Measurements from ENCODE around the gene OCIAD1.

The OCIAD1 gene

DNA sequence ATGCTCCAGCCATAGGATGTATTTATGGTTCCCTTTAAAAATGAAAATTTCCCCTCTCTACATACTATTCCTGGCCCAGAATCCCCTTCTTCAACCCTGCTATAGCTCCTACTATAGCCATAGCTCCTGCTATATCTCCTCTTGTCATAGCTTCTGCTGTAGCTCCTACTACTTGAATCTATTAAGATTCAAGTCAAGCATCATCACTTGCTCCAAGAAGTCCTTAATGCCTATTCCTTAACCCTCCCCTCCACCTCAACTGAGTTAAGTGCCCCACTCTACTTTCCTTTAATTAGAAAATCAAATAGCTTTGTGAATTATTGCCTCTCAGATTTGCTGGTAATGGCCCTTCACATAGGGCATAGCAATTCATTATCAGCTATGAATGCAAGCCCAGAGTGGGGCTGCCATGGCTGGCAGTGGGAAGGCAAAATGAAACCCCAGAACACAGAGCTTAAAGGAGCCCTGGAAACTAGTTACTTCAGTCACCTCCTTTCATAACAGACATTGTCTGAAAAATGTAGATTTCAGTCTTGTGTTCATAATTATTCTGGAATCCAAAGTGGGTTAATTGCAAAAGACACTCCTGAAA lies 60.2 kb downstream of the OCIAD1 start:
- DNase-seq (ENCODE audit: low spot score), result no peak

DNA sequence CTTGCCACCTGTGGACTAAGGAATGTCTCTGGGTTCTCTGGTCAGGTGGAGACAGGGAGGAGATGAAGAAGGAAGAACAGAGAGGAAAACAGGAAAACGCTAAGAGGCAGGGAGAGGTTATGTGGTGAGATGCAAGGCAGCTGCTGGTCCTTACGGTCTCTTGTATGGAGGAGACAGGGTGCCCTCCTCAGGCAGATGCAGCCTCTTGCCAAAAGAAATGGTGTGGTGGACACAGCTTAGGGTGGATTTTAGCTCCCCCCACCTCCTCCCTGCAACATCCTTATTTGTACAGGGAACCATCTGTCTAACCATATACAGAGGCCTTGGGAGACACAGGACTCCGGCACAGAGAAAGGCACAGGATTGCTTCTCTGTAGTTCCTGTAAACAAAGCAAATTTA lies 66.0 kb downstream of the OCIAD1 start:
- DNase-seq (ENCODE audit: low spot score), result no peak

DNA sequence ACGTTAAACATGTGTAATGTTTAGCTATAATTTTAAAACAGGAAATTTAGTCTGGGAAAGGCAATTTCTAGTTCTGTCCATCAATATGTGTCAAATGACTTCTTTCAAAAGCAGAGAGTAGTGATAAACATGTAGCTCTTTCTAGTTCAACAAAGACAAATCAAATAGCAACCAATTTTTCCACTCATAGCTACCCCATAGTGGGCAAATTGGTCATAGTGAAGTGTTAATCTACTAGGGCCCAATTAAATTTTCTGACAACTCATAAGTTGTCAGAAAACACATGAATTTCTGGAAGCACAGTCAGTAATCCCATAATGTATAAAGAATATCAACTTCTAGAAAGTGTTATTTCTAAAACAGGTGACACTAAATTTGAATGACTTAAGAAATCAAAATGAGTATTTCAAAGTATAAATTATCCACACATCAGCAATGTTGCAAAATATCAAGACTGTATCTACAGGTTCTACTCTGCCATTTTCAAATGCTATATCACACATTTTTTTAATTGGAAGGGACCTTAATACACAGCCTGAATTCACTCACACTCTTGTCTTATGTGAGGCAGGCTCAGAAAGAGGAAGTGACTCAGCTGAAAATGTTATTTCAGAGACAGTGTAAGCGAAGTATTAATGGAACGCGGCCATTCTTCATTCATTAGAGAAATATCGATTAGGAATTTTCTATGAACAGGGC lies 68.0 kb downstream of the OCIAD1 start:
- no peak for DNase-seq (ENCODE audit: low spot score)

DNA sequence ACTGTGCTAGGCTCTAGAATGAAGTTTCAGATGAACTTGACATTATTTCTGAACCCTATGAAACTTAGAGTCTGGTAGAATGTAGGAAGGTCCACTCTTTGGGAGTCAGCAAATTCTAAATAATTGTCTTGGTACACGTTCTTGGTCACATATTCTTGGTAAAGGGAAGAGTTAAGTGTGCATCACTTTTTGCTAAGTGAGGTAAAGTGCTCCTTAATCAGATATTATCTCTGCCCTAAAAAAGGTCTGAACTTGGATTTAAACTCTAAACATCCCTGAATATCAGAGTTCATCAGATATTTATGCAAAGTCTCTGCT lies 68.5 kb downstream of the OCIAD1 start:
- no peak for DNase-seq (ENCODE audit: low spot score)

DNA sequence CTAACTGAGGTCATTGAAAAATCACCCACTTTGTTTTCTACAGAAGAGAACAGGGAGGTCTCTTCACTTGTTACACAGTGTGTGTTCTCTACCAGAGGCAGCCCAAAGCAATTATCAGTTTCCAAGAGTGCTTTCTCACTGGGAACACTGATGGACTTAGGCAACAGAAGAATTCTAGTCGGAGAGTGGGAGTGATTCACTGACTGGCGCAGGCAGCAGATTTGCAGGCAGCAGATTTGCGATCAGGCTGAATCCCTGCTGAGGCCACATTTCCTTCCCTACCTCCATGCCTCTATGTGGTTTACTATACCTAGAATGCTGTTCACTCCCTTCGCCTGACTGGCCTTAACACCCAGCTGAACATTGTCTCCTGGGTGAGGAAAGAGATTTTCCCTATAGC lies 69.1 kb downstream of the OCIAD1 start:
- no peak for DNase-seq (ENCODE audit: low spot score)

DNA sequence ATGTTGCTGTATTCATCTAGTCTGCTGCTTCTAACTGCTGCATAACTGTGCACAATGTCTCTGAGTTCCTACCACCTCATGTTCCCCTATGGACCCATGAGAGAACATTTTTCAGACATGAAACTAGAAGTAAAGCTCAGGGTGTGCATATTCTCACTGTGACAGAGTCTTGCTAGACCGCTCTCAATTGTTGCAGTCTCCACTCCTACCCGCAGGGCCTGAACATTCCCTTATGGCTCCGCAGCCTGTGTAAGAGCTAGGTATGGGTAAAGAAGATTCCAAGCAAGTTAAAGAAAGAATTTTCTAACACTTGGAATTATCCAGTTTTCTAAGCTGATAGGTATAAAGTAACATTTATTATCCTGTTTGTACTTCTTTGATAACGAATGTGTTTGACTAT lies 70.3 kb downstream of the OCIAD1 start:
- DNase-seq (ENCODE audit: low spot score), result no peak

DNA sequence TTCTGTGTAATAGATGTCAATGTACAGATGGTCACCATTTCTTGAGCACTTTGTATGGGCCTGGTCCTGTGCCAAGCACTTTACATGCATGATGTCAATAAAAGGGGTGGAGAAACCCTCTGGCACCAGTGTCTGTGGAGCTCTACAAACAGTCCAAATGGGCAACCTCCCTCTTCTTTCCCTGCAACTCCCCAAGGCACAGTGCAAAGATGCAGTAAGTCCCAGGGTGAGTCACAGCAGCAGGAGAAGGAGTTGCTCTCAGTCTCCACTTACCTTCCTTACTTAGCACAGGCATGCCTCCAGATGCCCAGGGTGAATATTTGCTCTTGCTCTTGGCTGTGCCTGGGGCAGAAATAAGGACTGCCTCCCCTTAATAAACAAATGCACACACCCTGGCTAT lies 71.4 kb downstream of the OCIAD1 start:
- DNase-seq (ENCODE audit: low spot score), result no peak

DNA sequence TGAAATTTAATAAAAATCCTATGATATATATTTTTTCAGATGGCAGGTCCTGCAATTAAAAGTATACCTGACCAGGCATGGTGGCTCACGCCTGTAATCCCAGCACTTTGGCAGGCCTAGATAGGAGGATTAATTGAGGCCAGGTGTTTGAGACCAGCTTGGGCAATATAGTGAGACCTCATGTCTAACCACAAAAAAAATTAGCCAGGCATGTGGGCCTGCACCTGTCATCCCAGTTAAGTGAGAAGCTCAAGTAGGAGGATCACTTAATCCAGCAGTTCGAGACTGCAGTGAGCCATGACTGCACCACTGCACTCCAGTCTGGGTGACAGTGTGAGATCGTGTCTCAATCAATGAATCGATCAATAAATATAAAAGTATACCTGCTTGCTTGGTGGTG lies 73.2 kb downstream of the OCIAD1 start:
- DNase-seq (ENCODE audit: low spot score), result no peak

DNA sequence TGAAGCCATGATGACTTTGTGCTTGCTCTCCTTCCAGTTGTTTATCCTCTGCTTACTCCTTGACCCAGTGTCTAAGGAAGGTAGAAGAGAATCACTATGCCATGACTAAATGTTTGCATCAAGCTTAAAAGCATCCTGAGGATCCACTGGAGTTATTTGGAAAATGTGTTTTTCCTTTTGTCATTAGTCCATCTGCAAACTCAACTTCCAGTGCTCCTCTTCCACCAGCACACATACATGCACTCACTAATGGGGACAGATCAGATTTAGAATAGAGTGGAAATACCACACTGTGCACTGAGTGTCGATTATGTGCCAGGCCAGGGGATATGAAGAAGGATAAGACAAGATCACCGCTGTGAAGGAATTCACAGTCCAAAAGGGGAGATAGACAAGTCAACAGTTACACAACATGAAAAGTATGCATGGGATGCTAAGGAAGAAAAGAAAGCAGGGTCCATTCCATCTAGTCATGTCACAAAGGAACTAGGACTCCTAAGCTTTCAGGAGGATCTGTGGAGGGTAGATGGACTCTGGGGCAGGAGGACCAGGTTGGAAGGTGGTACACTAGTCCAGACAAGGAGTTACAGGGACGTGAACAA lies 73.8 kb downstream of the OCIAD1 start:
- DNase-seq (ENCODE audit: low spot score), result no peak

DNA sequence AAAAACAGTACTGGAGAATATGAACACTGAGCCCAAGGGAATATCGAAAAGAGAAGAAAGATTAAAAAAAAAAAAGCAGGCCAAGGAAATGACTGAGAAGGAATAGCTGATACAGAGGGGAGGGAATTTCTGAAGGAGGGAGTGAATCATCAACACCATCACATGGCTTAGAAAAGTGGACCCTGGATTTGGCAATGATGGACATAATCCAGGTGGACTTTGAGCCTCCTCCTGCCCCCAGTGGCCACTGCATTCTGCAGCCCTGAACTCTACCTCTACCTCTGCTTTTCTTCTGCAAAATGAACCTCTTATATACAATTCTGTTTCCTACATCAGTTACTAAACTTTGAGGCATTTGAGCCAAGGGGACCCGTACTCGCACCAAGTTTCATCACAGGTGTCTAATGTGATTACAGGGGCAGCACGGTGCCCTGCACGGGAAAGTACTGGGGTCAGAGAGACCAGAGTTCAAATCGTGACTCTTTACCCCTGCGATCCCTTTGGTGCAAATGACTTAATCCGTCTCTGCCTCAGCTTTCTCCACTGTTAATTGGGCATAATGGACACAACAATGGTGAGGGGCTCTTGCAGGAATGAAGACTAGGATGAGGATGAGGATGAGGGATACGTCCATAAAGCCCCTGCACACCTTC lies 74.6 kb downstream of the OCIAD1 start:
- peak; percentile 34 for DNase-seq (ENCODE audit: low spot score)

DNA sequence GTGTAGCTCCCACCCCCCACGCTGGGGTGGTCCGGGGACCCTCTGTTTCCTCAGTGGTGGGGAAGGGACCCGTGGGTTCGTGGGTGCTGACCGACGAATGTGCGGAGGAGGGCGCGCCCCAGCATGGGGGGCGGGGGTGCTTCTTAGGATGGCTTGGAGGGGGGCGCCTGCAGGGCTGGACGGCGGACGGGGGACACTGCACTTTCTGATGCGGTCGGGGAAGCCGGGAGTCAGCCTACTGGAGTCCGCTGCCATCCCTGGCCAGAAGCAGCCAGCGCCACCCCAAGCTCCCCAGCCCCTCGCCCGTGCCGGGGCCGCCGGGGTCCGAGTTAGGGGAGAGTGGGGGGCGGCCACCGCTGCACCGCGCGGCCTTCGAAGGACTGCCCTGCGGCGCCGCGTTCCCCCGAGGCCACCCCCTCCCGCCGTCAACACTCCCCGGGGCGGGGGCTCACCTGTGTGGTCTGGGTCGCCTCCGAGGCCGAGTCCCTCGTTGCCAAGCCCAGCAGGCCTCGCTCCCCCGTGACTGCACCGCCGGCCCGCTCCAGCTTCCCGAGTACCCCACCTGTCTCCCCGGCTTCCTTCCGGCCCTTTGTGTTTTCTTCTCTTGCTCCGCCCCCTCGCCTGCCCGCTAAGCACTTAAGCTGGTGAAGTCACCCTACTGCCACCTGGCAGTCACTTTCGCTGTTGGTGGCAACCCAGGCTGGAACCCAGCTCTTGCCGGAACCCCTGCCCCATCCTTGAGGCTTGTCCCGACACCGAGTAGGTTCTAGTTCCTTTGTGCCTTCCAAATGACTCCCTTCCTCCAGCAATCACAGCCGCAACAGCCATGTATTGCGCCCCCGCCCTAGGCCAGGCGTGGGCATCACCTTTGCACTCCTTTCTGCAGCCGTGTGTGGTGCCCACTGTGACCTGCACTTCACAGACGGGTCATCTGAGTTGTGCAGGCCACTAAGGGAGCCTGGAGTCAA lies 75.6 kb downstream of the OCIAD1 start, which contains the start of gene OCIAD2:
TSS of gene OCIAD2 (minus strand) at position 569 of the 968 bp plus-strand sequence. CDS start 2,225 bp downstream, outside the sequence.
- DNase-seq (ENCODE audit: low spot score), result peak; percentile 90

DNA sequence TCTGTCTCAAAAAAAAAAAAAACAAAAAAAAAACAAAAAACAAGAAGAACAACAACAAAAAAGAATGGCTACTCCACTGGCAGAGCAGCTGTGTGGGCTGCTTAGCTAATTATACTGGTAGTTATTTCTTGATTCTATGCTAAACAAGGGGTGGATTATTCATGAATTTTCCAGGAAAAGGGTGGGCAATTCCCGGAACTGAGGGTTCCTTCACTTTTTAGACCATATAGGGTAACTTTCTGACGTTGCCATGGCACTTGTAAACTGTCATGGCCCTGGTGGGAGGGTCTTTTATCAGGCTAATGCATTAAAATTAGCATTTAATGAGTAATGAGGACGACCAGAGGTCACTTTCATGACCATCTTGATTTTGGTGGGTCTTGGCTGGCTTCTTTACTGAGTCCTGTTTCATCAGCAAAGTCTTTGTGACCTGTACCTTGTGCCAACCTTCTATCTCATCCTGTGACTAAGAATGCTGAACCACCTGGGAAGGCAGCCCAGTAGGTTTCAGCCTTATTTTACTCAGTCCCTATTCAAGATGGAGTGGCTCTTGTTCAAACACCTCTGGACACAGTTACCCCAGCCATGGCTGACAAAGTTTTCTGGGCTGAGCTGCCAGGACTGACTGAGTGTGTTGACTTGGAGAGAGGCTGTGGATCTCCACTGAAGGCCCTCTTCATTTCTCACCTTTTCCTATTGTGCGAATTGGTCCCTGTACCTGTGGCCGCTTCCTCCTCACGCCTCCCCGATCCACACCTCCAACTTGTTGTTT lies 77.0 kb downstream of the OCIAD1 start:
- no peak for DNase-seq (ENCODE audit: low spot score)

DNA sequence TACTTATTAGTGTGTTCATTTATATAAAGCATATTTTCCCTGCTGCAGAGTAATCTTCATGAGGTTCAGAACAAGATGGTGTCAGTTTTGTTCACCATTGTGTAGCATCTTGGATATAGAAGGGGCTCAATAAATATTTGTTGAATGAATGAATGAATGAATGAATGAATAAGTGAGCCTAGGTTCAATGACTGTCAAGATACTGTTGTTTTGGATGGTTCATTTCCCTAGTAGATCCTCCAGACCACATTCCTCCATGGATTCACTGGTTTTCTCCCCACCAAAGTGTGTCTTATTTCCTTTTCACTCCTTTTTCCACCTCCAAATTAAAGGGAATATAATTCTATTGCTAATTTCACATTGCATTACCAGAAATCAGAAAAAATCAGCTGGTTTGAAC lies 77.8 kb downstream of the OCIAD1 start:
- no peak for DNase-seq (ENCODE audit: low spot score)

DNA sequence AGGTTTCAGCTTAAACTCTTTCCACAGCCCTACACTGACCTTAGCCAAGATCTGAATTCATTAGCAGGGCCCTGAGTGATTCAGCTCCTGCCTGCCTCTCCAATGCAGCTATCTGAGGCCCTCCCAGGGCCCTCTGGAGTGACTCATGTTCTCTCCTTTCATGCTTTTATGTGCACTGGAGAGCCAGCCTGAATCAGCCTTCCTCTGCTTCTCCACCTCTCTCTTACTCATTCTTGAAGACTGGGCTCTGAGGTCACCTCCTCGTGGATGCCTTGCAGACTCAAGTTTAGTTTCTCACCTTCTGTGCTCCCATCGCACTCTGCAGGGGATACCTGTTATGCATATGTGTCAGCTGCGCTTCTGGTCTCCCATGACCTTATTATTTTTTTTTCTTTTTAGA lies 78.8 kb downstream of the OCIAD1 start:
- peak; percentile 23 for DNase-seq (ENCODE audit: low spot score)

DNA sequence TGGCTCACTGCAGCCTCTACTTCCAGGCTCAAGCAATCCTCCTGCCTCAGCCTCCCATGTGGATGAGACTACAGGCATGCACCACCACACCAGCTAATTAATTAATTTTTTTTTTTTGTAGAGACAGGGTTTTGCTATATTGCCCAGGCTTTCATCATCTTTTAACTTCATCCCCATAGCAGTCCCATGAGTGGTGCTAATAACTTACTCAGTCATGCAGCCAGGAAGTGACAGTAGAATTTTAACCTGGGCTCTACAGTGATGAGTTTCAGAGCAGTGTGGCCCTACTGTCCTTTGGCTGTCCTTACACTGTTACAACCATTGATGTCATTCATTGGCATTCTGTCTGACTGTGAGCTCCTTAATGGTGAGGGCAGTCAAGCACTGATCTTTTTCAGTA lies 79.6 kb downstream of the OCIAD1 start:
- DNase-seq (ENCODE audit: low spot score), result no peak

All from iPS-NIHi11 (cell line).